ENCODE results near the gene PSMC5.
"Not testable (repeated sequence)": the region's sequence is repeated elsewhere in the genome, so short reads cannot be mapped to it uniquely, and the experiment has no call there.

The PSMC5 gene

DNA sequence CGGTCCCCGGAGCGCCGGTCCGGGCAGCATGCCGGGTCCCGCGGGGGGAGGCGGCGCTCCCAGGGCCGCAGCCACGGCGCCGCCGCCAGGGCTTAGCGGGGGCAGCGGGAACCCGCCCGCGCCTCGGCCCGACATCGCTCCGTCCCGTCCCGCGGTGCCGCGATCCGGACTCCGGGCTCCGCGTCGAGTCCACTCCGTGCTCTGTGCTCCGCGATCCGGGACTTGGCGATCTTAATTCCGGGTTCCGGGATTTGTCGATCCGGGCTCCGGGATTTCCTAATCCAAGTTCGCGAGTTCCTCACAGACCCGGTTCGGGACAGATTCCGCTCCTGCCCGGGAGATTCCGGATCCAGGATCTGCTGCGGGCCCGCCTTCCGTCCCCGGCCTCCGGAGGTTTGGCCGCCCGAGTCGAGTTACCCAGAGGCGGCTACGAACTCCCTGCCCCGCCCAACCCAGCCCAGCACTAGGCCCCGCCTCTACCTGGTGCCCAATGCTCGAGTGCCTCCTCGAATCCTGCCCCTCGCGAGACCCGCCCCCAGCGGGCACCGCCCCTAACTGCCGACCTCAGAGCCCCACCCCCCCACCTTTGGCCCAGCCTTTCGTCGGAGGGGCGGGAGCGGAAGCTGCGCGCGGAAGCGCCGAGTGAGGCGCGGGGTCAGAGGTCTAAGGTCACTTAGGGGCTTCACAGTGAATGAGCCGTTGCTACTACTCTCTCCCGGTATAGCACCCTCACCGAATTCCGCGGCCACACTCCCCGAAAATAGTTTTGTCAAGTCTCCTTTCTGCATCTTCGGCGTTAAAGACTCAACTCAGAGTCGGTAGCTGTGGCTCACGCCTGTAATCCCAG lies 15.5 kb downstream of the PSMC5 start, which contains the start of gene SMARCD2:
Gene SMARCD2, minus strand, starts transcription at position 146 of the 847 bp plus-strand sequence. Its CDS starts 11 bp downstream, at position 135.
- TF ChIP-seq, protein P1, sequence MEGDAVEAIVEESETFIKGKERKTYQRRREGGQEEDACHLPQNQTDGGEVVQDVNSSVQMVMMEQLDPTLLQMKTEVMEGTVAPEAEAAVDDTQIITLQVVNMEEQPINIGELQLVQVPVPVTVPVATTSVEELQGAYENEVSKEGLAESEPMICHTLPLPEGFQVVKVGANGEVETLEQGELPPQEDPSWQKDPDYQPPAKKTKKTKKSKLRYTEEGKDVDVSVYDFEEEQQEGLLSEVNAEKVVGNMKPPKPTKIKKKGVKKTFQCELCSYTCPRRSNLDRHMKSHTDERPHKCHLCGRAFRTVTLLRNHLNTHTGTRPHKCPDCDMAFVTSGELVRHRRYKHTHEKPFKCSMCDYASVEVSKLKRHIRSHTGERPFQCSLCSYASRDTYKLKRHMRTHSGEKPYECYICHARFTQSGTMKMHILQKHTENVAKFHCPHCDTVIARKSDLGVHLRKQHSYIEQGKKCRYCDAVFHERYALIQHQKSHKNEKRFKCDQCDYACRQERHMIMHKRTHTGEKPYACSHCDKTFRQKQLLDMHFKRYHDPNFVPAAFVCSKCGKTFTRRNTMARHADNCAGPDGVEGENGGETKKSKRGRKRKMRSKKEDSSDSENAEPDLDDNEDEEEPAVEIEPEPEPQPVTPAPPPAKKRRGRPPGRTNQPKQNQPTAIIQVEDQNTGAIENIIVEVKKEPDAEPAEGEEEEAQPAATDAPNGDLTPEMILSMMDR (IDR thresholded peaks at IDR 0.05; ENCODE audit: control insufficient read depth, extremely low read depth, insufficient read depth) = no peak
- peak; percentile 99 for DNase-seq (ENCODE audit: low read depth)
- peak within 1 kb of the TSS; percentile 94 for H3K4me3 ChIP-seq (ENCODE audit: low read depth, low read length)

DNA sequence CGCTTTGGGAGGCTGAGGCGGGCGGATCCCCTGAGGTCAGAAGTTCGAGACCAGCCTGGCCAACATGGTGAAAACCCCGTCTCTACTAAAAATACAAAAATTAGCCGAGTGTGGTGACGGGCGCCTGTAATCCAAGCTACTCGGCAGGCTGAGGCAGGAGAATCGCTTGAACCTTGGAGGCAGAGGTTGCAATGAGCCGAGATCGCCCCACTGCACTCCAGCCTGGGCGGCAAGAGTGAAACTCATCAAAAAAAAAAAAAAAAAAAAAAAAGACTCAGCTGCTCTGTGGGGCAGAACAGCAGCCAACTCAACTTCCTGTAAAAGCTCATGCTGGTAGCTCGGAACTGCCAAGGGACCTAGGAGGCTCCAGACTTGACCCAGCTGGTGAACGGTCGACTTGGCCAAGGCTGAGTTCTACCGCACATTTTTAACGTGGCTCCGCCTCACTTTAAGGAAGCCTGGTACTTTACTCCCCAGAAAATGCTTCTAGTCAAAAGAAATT lies 16.2 kb downstream of the PSMC5 start:
- not testable (repeated sequence) for DNase-seq (ENCODE audit: low read depth)
- peak overlapping the region; percentile 94 for H3K4me3 ChIP-seq (ENCODE audit: low read depth, low read length)

DNA sequence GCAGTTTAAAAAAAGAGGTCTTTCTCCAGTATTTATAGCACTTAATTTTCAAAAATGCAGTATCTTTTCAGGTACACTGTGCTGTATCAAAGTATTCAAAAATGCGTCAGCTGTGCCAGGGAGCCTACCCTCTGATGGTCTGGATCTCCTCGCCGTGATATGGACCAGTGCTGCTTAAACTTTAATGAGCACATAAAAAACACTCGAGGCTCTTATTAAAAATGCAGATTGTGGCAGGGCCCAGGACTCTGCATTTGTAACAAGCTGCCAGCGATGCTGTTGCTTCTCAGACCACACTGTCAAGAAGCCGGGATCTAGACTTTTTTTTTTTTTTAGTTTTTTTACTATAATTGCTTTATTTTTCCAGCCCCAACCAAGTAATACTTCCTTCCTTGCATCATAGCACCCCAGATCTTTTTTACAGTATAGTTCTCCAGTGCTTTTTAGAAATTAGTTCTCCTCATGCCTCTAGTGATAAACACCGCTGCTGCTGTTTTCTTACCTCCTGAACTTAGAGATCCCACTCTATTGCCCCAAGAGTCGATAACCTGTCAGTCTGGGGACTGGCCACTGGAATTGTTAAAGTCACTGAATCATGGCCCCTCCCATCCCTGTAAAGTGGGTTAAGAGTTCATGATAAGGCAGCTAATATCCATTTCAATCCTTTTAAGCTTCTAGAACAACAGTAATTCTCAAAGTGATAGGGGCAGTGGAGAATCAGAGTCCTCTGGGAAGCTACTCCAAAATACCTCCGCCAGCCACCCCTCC lies 16.9 kb downstream of the PSMC5 start:
- H3K4me3 ChIP-seq (ENCODE audit: low read depth, low read length) = peak overlapping the region; percentile 94
- no peak for DNase-seq (ENCODE audit: low read depth)
- TF ChIP-seq, protein P1 (IDR thresholded peaks at IDR 0.05; ENCODE audit: control insufficient read depth, extremely low read depth, insufficient read depth) = no peak

DNA sequence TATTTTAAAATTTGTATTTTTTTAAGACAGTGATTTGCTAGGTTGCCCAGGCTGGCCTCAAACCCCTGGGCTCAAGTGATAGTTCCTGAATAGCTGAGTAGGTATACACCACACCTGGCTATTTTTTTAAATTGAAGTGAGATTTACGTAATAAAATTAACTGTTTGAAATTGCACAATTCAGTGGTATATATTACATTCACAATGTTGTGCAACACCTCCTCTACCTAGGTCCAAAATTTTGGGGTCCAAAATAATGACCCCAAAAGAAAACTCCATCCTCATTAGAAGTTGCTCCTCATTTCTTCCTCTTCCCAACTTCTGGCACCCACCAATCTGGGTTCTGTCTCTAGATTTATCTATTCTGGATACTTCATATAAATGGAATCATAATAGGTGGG lies 18.3 kb downstream of the PSMC5 start:
- H3K4me3 ChIP-seq (ENCODE audit: low read depth, low read length) = no peak overlapping the region
- TF ChIP-seq, protein P1 (IDR thresholded peaks at IDR 0.05; ENCODE audit: control insufficient read depth, extremely low read depth, insufficient read depth) = no peak

DNA sequence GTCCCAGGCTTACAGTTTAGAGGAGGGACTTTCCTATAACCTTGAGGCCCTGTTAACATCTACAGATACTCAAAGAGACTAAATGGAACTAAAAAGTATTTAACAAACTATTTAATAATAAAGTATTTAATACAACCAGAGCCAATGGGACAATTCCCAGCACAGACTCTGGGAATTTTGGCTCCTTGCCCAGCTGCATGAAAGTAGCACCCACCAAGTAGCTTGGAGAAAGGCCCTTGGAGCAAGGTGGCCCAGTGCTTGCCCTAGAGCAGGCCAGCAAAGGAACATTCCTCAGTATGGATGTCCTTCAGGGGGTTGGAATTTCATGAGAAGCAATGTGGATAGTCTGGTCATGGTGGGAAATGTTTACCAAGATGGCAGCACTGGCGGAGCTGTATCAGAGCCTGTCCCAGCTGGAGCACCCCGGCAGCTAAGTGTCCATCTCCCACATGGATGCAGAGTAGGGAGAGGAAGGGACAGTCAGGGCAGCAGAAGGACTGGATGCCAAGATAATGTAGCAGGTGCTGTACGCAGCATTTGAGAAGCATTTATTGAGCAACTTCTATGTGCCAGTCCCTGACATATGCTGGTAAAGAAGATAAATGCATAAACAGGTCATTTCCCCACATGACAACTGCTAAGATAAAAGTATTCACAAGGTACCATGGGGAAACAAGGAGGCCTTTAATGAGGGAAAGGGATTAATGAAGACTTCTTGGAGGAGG lies 20.5 kb downstream of the PSMC5 start:
- H3K4me3 ChIP-seq (ENCODE audit: low read depth, low read length) = no peak overlapping the region
- DNase-seq (ENCODE audit: low read depth) = no peak
- TF ChIP-seq, protein P1 (IDR thresholded peaks at IDR 0.05; ENCODE audit: control insufficient read depth, extremely low read depth, insufficient read depth) = no peak

More for the DNA sequence above, 18.3 kb downstream of the PSMC5 start:
- no peak for DNase-seq (ENCODE audit: low read depth)

DNA sequence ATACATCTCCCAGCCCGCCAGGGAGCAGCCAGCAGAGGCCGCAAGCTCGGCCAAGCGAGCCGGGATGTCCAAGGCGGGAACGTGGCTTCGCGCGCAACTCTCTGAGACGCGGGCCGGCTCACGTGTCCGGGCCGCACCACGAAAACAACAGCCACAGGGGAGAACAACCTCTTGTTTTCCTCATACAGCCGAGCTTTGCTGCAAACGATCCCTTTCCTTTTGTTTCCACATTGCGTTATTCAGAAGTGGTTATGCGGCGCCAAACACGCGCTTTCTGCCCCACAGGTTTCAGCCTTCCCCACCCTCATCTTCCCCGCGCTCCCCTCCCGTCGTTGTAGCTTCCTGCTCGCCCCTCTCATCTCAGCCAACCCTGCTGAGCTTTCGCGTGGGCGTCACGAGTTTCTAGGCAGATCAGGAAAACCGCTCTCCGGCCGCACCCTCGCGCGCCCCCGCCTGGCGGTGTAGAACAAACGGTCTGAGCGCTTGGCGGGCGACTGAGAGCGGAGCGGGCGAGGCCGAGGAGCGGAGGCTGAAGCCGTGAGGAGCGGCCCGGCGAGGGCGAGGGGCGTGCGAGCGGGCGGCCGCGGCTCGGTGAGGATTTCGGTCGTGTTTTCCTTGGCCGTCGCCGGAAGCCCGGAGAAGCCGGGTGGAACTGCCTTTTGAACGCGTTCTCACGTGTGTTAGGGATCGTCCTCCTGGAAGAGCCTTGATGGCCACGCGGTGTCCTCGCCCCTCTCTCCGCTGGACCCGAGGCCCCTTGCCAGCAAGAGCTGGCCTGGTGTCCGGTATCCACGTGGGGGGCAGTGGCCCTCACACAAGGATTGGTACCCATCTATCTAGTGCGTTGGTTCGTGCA lies 21.8 kb downstream of the PSMC5 start:
- DNase-seq (ENCODE audit: low read depth) = no peak
- TF ChIP-seq, protein P1 (IDR thresholded peaks at IDR 0.05; ENCODE audit: control insufficient read depth, extremely low read depth, insufficient read depth) = 0 out of 2 replicates have a peak, but pooled peaks have one; percentile 17
- H3K4me3 ChIP-seq (ENCODE audit: low read depth, low read length) = no peak overlapping the region
